ENCODE measurements around the gene DHX32. TPM values are rescaled to one million over a fixed set of nuclear protein-coding genes. Genes with fewer than 3 reads are reported as not detected.
A peak's percentile ranks its signal among the peaks of the same experiment; 100 is the strongest.
"Not testable (repeated sequence)": the region's sequence is repeated elsewhere in the genome, so short reads cannot be mapped to it uniquely, and the experiment has no call there.

The DHX32 gene, protein sequence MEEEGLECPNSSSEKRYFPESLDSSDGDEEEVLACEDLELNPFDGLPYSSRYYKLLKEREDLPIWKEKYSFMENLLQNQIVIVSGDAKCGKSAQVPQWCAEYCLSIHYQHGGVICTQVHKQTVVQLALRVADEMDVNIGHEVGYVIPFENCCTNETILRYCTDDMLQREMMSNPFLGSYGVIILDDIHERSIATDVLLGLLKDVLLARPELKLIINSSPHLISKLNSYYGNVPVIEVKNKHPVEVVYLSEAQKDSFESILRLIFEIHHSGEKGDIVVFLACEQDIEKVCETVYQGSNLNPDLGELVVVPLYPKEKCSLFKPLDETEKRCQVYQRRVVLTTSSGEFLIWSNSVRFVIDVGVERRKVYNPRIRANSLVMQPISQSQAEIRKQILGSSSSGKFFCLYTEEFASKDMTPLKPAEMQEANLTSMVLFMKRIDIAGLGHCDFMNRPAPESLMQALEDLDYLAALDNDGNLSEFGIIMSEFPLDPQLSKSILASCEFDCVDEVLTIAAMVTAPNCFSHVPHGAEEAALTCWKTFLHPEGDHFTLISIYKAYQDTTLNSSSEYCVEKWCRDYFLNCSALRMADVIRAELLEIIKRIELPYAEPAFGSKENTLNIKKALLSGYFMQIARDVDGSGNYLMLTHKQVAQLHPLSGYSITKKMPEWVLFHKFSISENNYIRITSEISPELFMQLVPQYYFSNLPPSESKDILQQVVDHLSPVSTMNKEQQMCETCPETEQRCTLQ
- total RNA-seq = 31.9 TPM
- long read RNA-seq, partial matches to known transcripts = 11 of 73 reads
- long read RNA-seq, other reads (novel, unspliced or antisense) = 62 of 73 reads

DNA sequence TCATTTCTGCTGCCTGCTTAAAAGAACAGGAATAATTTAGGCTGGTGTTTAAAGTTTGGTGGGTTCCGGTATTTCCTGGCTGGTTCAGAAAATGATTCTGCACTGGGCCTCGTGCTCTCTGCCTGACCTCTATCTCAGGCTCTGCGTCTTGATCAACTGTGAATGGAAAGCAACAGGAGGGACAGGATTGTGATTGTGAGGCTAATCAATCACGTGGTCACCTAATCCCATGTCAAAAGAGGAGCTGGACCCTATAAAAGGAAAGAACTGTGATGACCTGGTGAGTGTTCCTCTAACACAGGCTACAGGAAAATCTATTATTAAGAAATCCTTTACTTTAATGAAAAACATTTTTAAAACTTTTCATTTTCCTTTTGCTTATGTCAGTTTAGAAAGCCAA lies at the start of gene DHX32:
DHX32 (minus strand) TSS at position 101 of the 400 bp plus-strand sequence. CDS start 468 bp downstream, outside the sequence.
- intact Hi-C loops (cut with DNase I) = no loop called here
- H3K27me3 ChIP-seq (ENCODE audit: low read depth) = no peaks in the 10 kb centered on the region
- TF ChIP-seq, protein P1, sequence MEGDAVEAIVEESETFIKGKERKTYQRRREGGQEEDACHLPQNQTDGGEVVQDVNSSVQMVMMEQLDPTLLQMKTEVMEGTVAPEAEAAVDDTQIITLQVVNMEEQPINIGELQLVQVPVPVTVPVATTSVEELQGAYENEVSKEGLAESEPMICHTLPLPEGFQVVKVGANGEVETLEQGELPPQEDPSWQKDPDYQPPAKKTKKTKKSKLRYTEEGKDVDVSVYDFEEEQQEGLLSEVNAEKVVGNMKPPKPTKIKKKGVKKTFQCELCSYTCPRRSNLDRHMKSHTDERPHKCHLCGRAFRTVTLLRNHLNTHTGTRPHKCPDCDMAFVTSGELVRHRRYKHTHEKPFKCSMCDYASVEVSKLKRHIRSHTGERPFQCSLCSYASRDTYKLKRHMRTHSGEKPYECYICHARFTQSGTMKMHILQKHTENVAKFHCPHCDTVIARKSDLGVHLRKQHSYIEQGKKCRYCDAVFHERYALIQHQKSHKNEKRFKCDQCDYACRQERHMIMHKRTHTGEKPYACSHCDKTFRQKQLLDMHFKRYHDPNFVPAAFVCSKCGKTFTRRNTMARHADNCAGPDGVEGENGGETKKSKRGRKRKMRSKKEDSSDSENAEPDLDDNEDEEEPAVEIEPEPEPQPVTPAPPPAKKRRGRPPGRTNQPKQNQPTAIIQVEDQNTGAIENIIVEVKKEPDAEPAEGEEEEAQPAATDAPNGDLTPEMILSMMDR (IDR thresholded peaks at IDR 0.05) = no peak
- no peak within 1 kb of the TSS for H3K27ac ChIP-seq
- H3K4me1 ChIP-seq = no peaks in the 10 kb centered on the region
- DNase-seq (no peak), ATAC-seq (no peak)
- no peak within 1 kb of the TSS for H3K4me3 ChIP-seq
- H3K36me3 ChIP-seq = peaks cover 16% of the 10 kb centered on the region
- peaks cover 7% of the 10 kb centered on the region for H3K9me3 ChIP-seq

DNA sequence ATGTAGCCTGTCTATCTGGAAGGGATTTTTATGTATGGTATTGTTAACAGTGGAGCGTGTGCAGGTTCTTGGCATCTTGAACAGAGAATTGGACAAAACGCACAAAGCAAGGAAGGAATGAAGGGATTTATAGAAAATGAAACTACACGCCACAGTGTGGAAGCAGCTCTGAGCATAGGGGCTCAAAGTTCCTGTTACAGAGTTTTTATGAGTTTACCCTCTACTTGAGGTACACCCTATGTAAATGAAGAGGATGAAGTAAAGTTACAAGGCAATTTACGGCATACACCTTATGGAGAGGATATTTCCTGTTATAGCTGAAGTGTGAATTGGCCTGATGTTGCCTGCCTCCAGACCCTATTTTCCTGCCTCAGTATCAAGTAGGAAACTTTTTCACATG lies 48.5 kb upstream of the DHX32 start:
- no peak for DNase-seq
- Histone ChIP-seq H3K9me3 (no peaks in the 10 kb centered on the region), H3K27me3 (ENCODE audit: low read depth) (no peaks in the 10 kb centered on the region), H3K27ac (no peak overlapping the region), H3K4me1 (no peaks in the 10 kb centered on the region), H3K4me3 (no peak overlapping the region), H3K36me3 (no peaks in the 10 kb centered on the region)
- ATAC-seq = no peak
- TF ChIP-seq, protein P1 (IDR thresholded peaks at IDR 0.05) = no peak
- intact Hi-C loops (cut with DNase I) = no loop called here

DNA sequence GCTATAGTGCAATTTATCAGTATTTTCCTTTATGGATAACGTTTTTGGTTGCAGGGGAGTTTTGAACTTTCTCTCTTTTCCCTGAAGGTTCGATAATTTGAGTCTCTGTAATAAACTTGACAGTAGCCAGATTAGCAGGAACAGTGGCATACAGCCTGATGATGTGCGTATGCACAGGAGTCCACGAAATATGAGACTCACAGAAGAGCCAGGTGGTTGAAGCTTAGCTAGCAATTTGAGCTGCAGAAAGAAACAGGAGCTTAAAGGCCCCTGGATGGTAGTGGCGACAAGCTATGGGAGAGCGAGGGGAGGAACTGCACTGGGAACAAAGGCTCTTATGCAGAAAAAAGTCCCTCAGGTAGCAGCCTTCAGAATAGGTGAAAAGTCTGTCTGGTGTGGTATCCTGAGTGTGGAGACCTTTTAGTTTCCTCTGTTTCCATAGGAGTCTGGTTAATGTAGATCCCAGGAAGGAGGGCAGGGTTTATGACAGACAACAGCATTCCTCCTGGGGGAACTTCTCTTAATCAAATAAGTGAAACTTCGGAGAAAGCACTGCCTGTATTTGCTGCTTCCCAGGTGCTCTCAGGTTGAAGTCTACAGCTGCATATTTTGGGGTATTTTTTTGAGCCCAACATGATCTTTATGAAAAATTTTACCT lies 48.0 kb upstream of the DHX32 start:
- DNase-seq = no peak

DNA sequence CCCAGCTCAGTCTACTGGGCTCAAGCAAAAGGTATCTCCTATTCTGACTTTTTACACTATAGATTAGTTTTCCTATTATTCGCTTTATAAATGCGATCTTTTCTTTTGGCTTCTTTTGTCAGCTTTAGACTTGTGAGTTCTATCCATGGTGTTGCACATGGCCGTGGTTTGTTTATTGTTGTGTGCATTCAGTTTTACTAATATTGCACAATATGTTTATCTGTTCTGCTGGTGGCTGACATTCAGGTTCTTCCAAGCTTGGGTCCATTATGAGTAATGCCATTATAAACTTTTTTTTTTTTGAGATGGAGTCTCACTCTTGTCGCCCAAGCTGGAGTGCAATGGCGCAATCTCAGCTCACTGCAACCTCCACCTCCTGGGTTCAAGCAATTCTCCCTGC lies 46.2 kb upstream of the DHX32 start:
- ATAC-seq = not testable (repeated sequence)

More for the DNA sequence above, 48.0 kb upstream of the DHX32 start:
- no peak for ATAC-seq
- no peaks in the 10 kb centered on the region for H3K4me1 ChIP-seq
- intact Hi-C loops (cut with DNase I) = no loop called here
- H3K9me3 ChIP-seq = no peaks in the 10 kb centered on the region
- H3K4me3 ChIP-seq = no peak overlapping the region
- TF ChIP-seq, protein P1 (IDR thresholded peaks at IDR 0.05) = no peak
- no peaks in the 10 kb centered on the region for H3K36me3 ChIP-seq
- no peak overlapping the region for H3K27ac ChIP-seq
- no peaks in the 10 kb centered on the region for H3K27me3 ChIP-seq (ENCODE audit: low read depth)

DNA sequence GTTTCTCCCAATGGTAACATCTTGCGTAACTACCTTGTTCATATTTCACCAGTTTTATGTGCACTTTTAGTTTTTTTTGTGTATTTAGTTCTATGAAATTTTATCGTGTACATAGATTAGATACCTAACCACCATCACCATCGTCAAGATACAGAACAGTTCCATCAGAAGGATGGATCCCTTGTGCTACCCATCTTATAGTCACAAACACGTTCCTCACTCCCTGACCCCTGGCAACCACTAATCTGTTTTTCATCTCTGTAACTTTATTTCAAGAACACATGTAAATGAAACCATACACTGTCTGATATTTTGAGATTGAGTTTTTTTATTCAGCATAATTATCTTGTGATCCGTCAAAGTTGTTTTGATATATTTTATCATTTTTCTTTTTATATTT lies 45.2 kb upstream of the DHX32 start:
- Histone ChIP-seq H3K27ac (no peak overlapping the region), H3K4me1 (no peaks in the 10 kb centered on the region), H3K27me3 (ENCODE audit: low read depth) (no peaks in the 10 kb centered on the region), H3K9me3 (no peaks in the 10 kb centered on the region), H3K4me3 (no peak overlapping the region), H3K36me3 (no peaks in the 10 kb centered on the region)
- intact Hi-C loops (cut with DNase I) = no loop called here
- peak; percentile 31 to 61 for ATAC-seq
- DNase-seq = no peak
- TF ChIP-seq, protein P1 (IDR thresholded peaks at IDR 0.05) = no peak

More for the DNA sequence above, 46.2 kb upstream of the DHX32 start:
- DNase-seq; H3K9me3 ChIP-seq; H3K36me3 ChIP-seq; H3K4me1 ChIP-seq; H3K27ac ChIP-seq; H3K27me3 ChIP-seq (ENCODE audit: low read depth); intact Hi-C loops (cut with DNase I); H3K4me3 ChIP-seq: not testable (repeated sequence)

Data from lower lobe of right lung (tissue), 2 donors.